ENCODE data around the gene YBX2.
A peak's percentile ranks its signal among the peaks of the same experiment; 100 is the strongest.

The YBX2 gene

DNA sequence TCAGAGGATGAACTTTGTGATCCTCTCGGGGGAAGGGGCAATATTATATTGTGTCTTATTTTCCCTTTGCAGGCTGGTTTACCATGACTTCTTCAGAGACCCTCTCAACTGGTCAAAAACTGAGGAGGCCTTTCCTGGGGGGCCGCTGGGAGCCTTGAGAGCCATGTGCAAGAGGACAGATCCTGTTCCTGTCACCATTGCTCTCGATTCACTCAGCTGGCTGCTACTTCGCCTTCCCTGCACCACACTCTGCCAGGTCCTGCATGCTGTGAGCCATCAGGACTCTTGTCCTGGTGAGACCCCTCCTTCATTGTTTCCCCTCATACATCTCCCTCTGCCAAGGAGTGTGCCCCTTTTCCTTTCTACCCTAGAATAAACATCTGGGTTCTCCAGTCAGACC, 39.9 kb downstream of the YBX2 start:
- TF ChIP-seq SPI1 (IDR thresholded peaks at IDR 0.05; ENCODE audit: borderline replicate concordance, low read depth) = no peak
- no peaks in the 10 kb centered on the region for H3K27me3 ChIP-seq (ENCODE audit: insufficient read depth, poor library complexity, severe bottlenecking)
- H3K4me3 ChIP-seq (replicated peaks; ENCODE audit: insufficient read depth, low read length) = no peak overlapping the region
- no peak overlapping the region for H3K27ac ChIP-seq (replicated peaks)
- no peak for DNase-seq (ENCODE audit: low read depth in 1 of 2, low spot score in 1 of 2)

GRCh38 chr17:7253082-7253481, 41.4 kb downstream of the YBX2 start:
- Histone ChIP-seq H3K27me3 (ENCODE audit: insufficient read depth, poor library complexity, severe bottlenecking) (no peaks in the 10 kb centered on the region), H3K27ac (replicated peaks) (peak overlapping the region; percentile 99), H3K4me3 (replicated peaks; ENCODE audit: insufficient read depth, low read length) (peak overlapping the region; percentile 67)
- DNase-seq (ENCODE audit: low read depth in 1 of 2, low spot score in 1 of 2) = no peak
- TF ChIP-seq, protein P1, sequence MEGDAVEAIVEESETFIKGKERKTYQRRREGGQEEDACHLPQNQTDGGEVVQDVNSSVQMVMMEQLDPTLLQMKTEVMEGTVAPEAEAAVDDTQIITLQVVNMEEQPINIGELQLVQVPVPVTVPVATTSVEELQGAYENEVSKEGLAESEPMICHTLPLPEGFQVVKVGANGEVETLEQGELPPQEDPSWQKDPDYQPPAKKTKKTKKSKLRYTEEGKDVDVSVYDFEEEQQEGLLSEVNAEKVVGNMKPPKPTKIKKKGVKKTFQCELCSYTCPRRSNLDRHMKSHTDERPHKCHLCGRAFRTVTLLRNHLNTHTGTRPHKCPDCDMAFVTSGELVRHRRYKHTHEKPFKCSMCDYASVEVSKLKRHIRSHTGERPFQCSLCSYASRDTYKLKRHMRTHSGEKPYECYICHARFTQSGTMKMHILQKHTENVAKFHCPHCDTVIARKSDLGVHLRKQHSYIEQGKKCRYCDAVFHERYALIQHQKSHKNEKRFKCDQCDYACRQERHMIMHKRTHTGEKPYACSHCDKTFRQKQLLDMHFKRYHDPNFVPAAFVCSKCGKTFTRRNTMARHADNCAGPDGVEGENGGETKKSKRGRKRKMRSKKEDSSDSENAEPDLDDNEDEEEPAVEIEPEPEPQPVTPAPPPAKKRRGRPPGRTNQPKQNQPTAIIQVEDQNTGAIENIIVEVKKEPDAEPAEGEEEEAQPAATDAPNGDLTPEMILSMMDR (IDR thresholded peaks at IDR 0.05; ENCODE audit: insufficient read depth, low read length) = no peak
- TF ChIP-seq POLR2AphosphoS5 (IDR thresholded peaks at IDR 0.05; ENCODE audit: low read depth) = no peak

- H3K4me3 ChIP-seq (replicated peaks; ENCODE audit: insufficient read depth, low read length) = peak within 1 kb of the TSS; percentile 67
Observed at GRCh38 chr17:7252176-7253043, 42.0 kb downstream of the YBX2 start, which contains the start of gene ELP5. Gene ELP5, plus strand, starts transcription at chr17:7252215. Its CDS starts 336 bp downstream, at chr17:7252551.

GRCh38 chr17:7251661-7252175, 42.7 kb downstream of the YBX2 start, which contains the start of gene CTDNEP1:
Gene CTDNEP1, minus strand, starts transcription at chr17:7251734. Its CDS starts 438 bp downstream, at chr17:7251296.
- DNase-seq (ENCODE audit: low read depth in 1 of 2, low spot score in 1 of 2) = peak; percentile 91 to 97
- H3K4me3 ChIP-seq (replicated peaks; ENCODE audit: insufficient read depth, low read length) = peak within 1 kb of the TSS; percentile 67
- H3K27ac ChIP-seq (replicated peaks) = peak within 1 kb of the TSS; percentile 99
- peak; percentile 35; the same call in 1 of the 2 replicates for TF ChIP-seq SPI1 (IDR thresholded peaks at IDR 0.05; ENCODE audit: borderline replicate concordance, low read depth)
- TF ChIP-seq POLR2AphosphoS5 (IDR thresholded peaks at IDR 0.05; ENCODE audit: low read depth) = no peak
- TF ChIP-seq, protein P1 (IDR thresholded peaks at IDR 0.05; ENCODE audit: insufficient read depth, low read length) = no peak
- peak; percentile 73 for TF ChIP-seq GABPA (IDR thresholded peaks at IDR 0.05; ENCODE audit: low read depth)
- TF ChIP-seq, protein P2, sequence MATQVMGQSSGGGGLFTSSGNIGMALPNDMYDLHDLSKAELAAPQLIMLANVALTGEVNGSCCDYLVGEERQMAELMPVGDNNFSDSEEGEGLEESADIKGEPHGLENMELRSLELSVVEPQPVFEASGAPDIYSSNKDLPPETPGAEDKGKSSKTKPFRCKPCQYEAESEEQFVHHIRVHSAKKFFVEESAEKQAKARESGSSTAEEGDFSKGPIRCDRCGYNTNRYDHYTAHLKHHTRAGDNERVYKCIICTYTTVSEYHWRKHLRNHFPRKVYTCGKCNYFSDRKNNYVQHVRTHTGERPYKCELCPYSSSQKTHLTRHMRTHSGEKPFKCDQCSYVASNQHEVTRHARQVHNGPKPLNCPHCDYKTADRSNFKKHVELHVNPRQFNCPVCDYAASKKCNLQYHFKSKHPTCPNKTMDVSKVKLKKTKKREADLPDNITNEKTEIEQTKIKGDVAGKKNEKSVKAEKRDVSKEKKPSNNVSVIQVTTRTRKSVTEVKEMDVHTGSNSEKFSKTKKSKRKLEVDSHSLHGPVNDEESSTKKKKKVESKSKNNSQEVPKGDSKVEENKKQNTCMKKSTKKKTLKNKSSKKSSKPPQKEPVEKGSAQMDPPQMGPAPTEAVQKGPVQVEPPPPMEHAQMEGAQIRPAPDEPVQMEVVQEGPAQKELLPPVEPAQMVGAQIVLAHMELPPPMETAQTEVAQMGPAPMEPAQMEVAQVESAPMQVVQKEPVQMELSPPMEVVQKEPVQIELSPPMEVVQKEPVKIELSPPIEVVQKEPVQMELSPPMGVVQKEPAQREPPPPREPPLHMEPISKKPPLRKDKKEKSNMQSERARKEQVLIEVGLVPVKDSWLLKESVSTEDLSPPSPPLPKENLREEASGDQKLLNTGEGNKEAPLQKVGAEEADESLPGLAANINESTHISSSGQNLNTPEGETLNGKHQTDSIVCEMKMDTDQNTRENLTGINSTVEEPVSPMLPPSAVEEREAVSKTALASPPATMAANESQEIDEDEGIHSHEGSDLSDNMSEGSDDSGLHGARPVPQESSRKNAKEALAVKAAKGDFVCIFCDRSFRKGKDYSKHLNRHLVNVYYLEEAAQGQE (IDR thresholded peaks at IDR 0.05; ENCODE audit: insufficient replicate concordance, low read depth) = no peak
- no peaks in the 10 kb centered on the region for H3K27me3 ChIP-seq (ENCODE audit: insufficient read depth, poor library complexity, severe bottlenecking)

More at GRCh38 chr17:7252176-7253043, 42.0 kb downstream of the YBX2 start, which contains the start of gene ELP5:
- TF ChIP-seq POLR2AphosphoS5 (IDR thresholded peaks at IDR 0.05; ENCODE audit: low read depth) (peak; percentile 76), SPI1 (IDR thresholded peaks at IDR 0.05; ENCODE audit: borderline replicate concordance, low read depth) (no peak), GABPA (IDR thresholded peaks at IDR 0.05; ENCODE audit: low read depth) (no peak)
- TF ChIP-seq, protein P1 (IDR thresholded peaks at IDR 0.05; ENCODE audit: insufficient read depth, low read length) = no peak
- TF ChIP-seq, protein P2 (IDR thresholded peaks at IDR 0.05; ENCODE audit: insufficient replicate concordance, low read depth) = no peak
- peak; percentile 81 to 86 for DNase-seq (ENCODE audit: low read depth in 1 of 2, low spot score in 1 of 2)
- H3K27me3 ChIP-seq (ENCODE audit: insufficient read depth, poor library complexity, severe bottlenecking) = no peaks in the 10 kb centered on the region
- peak within 1 kb of the TSS; percentile 99 for H3K27ac ChIP-seq (replicated peaks)

Data from HL-60 (cell line).